ENCODE results near the gene ZNF8.

GRCh38 chr19:58326501-58326913 is 47.8 kb downstream of the ZNF8 start:
- TF ChIP-seq CTCF (IDR thresholded peaks at IDR 0.05) (no peak), POLR2A (IDR thresholded peaks at IDR 0.05; ENCODE audit: low read length) (no peak), FOSL2 (IDR thresholded peaks at IDR 0.05) (no peak), FOSL2 (CRISPR knock-in tag; IDR thresholded peaks at IDR 0.05) (no peak)
